Neural cell (in vitro differentiated cells): ENCODE measurements around the gene CA12.

Experiments
- CTCF ChIP-seq: fragments of 450-650 bp; IDR thresholded peaks from 2 replicates; pipeline ENCODE4 v1.5.1; 2014; ENCODE audit warnings: antibody characterized with exemption, mild to moderate bottlenecking, moderate library complexity; ENCODE audit not compliant: poor library complexity, severe bottlenecking
- EZH2 ChIP-seq: fragments of 200-600, 300-800 bp; shearing (Covaris generic), sonication (generic); IDR thresholded peaks from 2 replicates; pipeline ENCODE4 v1.6.1; 2014; ENCODE audit warnings: antibody characterized with exemption, low read length, borderline replicate concordance, mild to moderate bottlenecking; ENCODE audit not compliant: insufficient read depth, poor library complexity, severe bottlenecking
- MXI1 ChIP-seq: fragments of 450-650 bp; conservative IDR thresholded peaks from 2 replicates; pipeline ENCODE4 v1.6.1; 2014; ENCODE audit warnings: antibody characterized with exemption, mild to moderate bottlenecking; ENCODE audit not compliant: poor library complexity, severe bottlenecking
- POLR2AphosphoS5 ChIP-seq: IDR thresholded peaks from 2 replicates; pipeline ENCODE4 v1.6.1; 2012
- RAD21 ChIP-seq: fragments of 450-650 bp; conservative IDR thresholded peaks from 2 replicates; pipeline ENCODE4 v1.6.1; 2014; ENCODE audit warnings: antibody characterized with exemption, mild to moderate bottlenecking, moderate library complexity
- TAF1 ChIP-seq: IDR thresholded peaks from 2 replicates; pipeline ENCODE4 v1.6.1; 2012; ENCODE audit warnings: low read depth

GRCh38 chr15:63369781-63370180 is 11.9 kb downstream of the CA12 start:
- TF ChIP-seq CTCF, result no peak
- TF ChIP-seq POLR2AphosphoS5, result no peak
- TF ChIP-seq MXI1, result no peak
- TF ChIP-seq EZH2, result no peak
- no peak for TF ChIP-seq TAF1
- no peak for TF ChIP-seq RAD21
